Measurements from ENCODE around the gene SLC51B.

GRCh38 chr15:65034719-65035118 is 10.5 kb upstream of the SLC51B start:
- TF ChIP-seq, protein P1, sequence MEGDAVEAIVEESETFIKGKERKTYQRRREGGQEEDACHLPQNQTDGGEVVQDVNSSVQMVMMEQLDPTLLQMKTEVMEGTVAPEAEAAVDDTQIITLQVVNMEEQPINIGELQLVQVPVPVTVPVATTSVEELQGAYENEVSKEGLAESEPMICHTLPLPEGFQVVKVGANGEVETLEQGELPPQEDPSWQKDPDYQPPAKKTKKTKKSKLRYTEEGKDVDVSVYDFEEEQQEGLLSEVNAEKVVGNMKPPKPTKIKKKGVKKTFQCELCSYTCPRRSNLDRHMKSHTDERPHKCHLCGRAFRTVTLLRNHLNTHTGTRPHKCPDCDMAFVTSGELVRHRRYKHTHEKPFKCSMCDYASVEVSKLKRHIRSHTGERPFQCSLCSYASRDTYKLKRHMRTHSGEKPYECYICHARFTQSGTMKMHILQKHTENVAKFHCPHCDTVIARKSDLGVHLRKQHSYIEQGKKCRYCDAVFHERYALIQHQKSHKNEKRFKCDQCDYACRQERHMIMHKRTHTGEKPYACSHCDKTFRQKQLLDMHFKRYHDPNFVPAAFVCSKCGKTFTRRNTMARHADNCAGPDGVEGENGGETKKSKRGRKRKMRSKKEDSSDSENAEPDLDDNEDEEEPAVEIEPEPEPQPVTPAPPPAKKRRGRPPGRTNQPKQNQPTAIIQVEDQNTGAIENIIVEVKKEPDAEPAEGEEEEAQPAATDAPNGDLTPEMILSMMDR (IDR thresholded peaks at IDR 0.05): no peak
- no peak for TF ChIP-seq POLR2A (IDR thresholded peaks at IDR 0.05)
